ENCODE results near the gene PDPN. TPM values are rescaled to one million over a fixed set of nuclear protein-coding genes. Genes with fewer than 3 reads are reported as not detected.

Gene PDPN
- polyA plus RNA-seq, 1 of the 3 experiments (the other 2 are of a cell fraction): not detected

- H3K4me2 ChIP-seq: no peak overlapping the region
- ChIA-PET CTCF (no interaction called here), POLR2A (no interaction called here)
- H3K36me3 ChIP-seq (replicated peaks in 1 of 2; ENCODE audit: control insufficient read depth in 1 of 2, insufficient read depth in 2 of 2, low read length in 1 of 2): no peaks in the 10 kb centered on the region
- no peak overlapping the region for H2AFZ ChIP-seq (ENCODE audit: low read depth)
- WGBS (ENCODE audit: low lambda C conversion rate): 17% methylated on average over 3 of the region's 3 CpGs
- no peak overlapping the region for H3K9ac ChIP-seq
- no peak for DNase-seq
- H3K4me1 ChIP-seq (ENCODE audit: control insufficient read depth in 1 of 2, insufficient read depth in 2 of 2, low read depth in 1 of 2, low read length in 1 of 2): no peaks in the 10 kb centered on the region
- no peaks in the 10 kb centered on the region for H3K9me3 ChIP-seq
- no peaks in the 10 kb centered on the region for H3K27me3 ChIP-seq (ENCODE audit: insufficient read depth)
- no peak overlapping the region for H3K4me3 ChIP-seq (ENCODE audit: low read depth in 2 of 2, low read length in 1 of 2)
- H3K9me2 ChIP-seq: no peaks in the 10 kb centered on the region
- no peaks in the 10 kb centered on the region for H3F3A ChIP-seq (replicated peaks; ENCODE audit: insufficient read depth)
- no peaks in the 10 kb centered on the region for H3K79me2 ChIP-seq (ENCODE audit: insufficient read depth)
- no peaks in the 10 kb centered on the region for H4K20me1 ChIP-seq (ENCODE audit: insufficient read depth)
- H3K27ac ChIP-seq (ENCODE audit: low read depth in 2 of 2, low read length in 1 of 2): no peak overlapping the region
- TF ChIP-seq TEAD4 (IDR thresholded peaks at IDR 0.05; ENCODE audit: borderline replicate concordance, insufficient read depth): no peak
- no peak for TF ChIP-seq GABPA (IDR thresholded peaks at IDR 0.05; ENCODE audit: low read depth)
- TF ChIP-seq, protein P1, sequence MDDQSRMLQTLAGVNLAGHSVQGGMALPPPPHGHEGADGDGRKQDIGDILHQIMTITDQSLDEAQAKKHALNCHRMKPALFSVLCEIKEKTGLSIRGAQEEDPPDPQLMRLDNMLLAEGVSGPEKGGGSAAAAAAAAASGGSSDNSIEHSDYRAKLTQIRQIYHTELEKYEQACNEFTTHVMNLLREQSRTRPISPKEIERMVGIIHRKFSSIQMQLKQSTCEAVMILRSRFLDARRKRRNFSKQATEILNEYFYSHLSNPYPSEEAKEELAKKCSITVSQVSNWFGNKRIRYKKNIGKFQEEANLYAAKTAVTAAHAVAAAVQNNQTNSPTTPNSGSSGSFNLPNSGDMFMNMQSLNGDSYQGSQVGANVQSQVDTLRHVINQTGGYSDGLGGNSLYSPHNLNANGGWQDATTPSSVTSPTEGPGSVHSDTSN (IDR thresholded peaks at IDR 0.05): no peak
- no peak for TF ChIP-seq NRF1 (IDR thresholded peaks at IDR 0.05; ENCODE audit: low read depth, low read length)
- TF ChIP-seq MAX (IDR thresholded peaks at IDR 0.05; ENCODE audit: low read depth): no peak
- TF ChIP-seq, protein P2, sequence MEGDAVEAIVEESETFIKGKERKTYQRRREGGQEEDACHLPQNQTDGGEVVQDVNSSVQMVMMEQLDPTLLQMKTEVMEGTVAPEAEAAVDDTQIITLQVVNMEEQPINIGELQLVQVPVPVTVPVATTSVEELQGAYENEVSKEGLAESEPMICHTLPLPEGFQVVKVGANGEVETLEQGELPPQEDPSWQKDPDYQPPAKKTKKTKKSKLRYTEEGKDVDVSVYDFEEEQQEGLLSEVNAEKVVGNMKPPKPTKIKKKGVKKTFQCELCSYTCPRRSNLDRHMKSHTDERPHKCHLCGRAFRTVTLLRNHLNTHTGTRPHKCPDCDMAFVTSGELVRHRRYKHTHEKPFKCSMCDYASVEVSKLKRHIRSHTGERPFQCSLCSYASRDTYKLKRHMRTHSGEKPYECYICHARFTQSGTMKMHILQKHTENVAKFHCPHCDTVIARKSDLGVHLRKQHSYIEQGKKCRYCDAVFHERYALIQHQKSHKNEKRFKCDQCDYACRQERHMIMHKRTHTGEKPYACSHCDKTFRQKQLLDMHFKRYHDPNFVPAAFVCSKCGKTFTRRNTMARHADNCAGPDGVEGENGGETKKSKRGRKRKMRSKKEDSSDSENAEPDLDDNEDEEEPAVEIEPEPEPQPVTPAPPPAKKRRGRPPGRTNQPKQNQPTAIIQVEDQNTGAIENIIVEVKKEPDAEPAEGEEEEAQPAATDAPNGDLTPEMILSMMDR (IDR thresholded peaks at IDR 0.05): no peak
- no peak for TF ChIP-seq YY1 (IDR thresholded peaks at IDR 0.05; ENCODE audit: low read depth)
These were observed 67.6 kb downstream of the PDPN start for GRCh38 chr1:13651279-13651678.

GRCh38 chr1:13652238-13652637, 68.6 kb downstream of the PDPN start:
- H3K9me3 ChIP-seq: no peaks in the 10 kb centered on the region
- WGBS (ENCODE audit: low lambda C conversion rate): 0% methylated on average over 1 of the region's 1 CpG
- POLR2A ChIA-PET: no interaction called here
- H3K79me2 ChIP-seq (ENCODE audit: insufficient read depth): no peaks in the 10 kb centered on the region
- H3K27me3 ChIP-seq (ENCODE audit: insufficient read depth): no peaks in the 10 kb centered on the region
- H3K4me3 ChIP-seq (ENCODE audit: low read depth in 2 of 2, low read length in 1 of 2): no peak overlapping the region
- H3K9me2 ChIP-seq: no peaks in the 10 kb centered on the region
- H3K36me3 ChIP-seq (replicated peaks in 1 of 2; ENCODE audit: control insufficient read depth in 1 of 2, insufficient read depth in 2 of 2, low read length in 1 of 2): no peaks in the 10 kb centered on the region
- H3K4me2 ChIP-seq: no peak overlapping the region
- H3K9ac ChIP-seq: no peak overlapping the region
- no peak for TF ChIP-seq MXI1 (IDR thresholded peaks at IDR 0.05; ENCODE audit: low read depth, low read length)
- no peak for TF ChIP-seq RXRA (IDR thresholded peaks at IDR 0.05; ENCODE audit: borderline replicate concordance, low read depth)
- no peak for TF ChIP-seq RAD21 (IDR thresholded peaks at IDR 0.05; ENCODE audit: low read length)
- TF ChIP-seq, protein P3, sequence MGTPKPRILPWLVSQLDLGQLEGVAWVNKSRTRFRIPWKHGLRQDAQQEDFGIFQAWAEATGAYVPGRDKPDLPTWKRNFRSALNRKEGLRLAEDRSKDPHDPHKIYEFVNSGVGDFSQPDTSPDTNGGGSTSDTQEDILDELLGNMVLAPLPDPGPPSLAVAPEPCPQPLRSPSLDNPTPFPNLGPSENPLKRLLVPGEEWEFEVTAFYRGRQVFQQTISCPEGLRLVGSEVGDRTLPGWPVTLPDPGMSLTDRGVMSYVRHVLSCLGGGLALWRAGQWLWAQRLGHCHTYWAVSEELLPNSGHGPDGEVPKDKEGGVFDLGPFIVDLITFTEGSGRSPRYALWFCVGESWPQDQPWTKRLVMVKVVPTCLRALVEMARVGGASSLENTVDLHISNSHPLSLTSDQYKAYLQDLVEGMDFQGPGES (IDR thresholded peaks at IDR 0.05; ENCODE audit: low read depth, low read length): no peak
- no peak for TF ChIP-seq TCF12 (IDR thresholded peaks at IDR 0.05)
- no peak for TF ChIP-seq TAF1 (IDR thresholded peaks at IDR 0.05; ENCODE audit: borderline replicate concordance, low read depth, low read length)
- no peak for TF ChIP-seq SMC3 (IDR thresholded peaks at IDR 0.05; ENCODE audit: low read depth, low read length)
- CTCF ChIA-PET: interaction anchor here (1.6 kb wide), 1 partner anchor 11 kb away, joined by 4 read pairs; no protein-coding TSS in a partner anchor
- H4K20me1 ChIP-seq (ENCODE audit: insufficient read depth): no peaks in the 10 kb centered on the region
- no peaks in the 10 kb centered on the region for H3K4me1 ChIP-seq (ENCODE audit: control insufficient read depth in 1 of 2, insufficient read depth in 2 of 2, low read depth in 1 of 2, low read length in 1 of 2)
- no peak overlapping the region for H2AFZ ChIP-seq (ENCODE audit: low read depth)
- H3F3A ChIP-seq (replicated peaks; ENCODE audit: insufficient read depth): no peaks in the 10 kb centered on the region
- DNase-seq: no peak
- no peak overlapping the region for H3K27ac ChIP-seq (ENCODE audit: low read depth in 2 of 2, low read length in 1 of 2)
